HEK293 (cell line): Measurements from ENCODE around the gene BCL11A.

Experiments
- SALL2 ChIP-seq: fragments of 450-650 bp; formaldehyde crosslinking; IDR thresholded peaks from 2 replicates; pipeline ENCODE4 v1.5.0; 2017; ENCODE audit warnings: missing biosample characterization, mild to moderate bottlenecking, missing genetic modification characterization, borderline replicate concordance
- ZBTB10 ChIP-seq: fragments of 450-650 bp; formaldehyde crosslinking; IDR thresholded peaks from 2 replicates; pipeline ENCODE4 v1.5.1; 2016; ENCODE audit warnings: missing biosample characterization, missing genetic modification characterization
- ZNF791 ChIP-seq: fragments of 450-650 bp; formaldehyde crosslinking; IDR thresholded peaks from 2 replicates; pipeline ENCODE4 v1.5.1; 2016; ENCODE audit warnings: missing biosample characterization, missing genetic modification characterization
- TF ChIP-seq, protein P1 (sequence below): fragments of 450-650 bp; formaldehyde crosslinking; IDR thresholded peaks from 2 replicates; pipeline ENCODE4 v1.5.1; 2016; ENCODE audit warnings: missing biosample characterization, missing genetic modification characterization
- TF ChIP-seq, protein P2 (sequence below): fragments of 450-650 bp; formaldehyde crosslinking; IDR thresholded peaks from 2 replicates; pipeline ENCODE4 v1.5.1; 2016; ENCODE audit warnings: missing biosample characterization, missing genetic modification characterization
- TF ChIP-seq, protein P3 (sequence below): fragments of 450-650 bp; formaldehyde crosslinking; IDR thresholded peaks from 2 replicates; pipeline ENCODE4 v1.5.1; 2016; ENCODE audit warnings: missing biosample characterization, missing genetic modification characterization

DNA sequence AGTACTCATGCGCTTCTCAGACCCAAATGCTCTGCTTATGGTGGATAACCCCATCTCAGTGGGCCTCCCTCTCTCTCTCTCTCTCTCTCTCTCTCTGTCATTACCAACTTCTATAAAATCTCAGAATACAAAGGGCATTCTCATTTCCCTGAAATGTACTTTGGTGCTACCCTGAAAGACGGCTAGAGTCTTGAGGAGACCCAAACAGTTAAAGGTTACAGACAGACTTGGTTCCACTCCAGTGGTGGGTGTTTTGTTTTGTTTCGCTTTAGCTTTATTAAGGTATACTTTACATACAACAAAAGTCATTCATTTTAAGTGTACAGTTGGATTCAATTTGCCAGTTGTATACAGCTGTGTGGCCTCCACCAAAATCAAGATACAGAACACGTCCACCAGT is 60.9 kb downstream of the BCL11A start:
- TF ChIP-seq SALL2 (tag by site-specific recombination) (no peak), ZNF791 (tag by site-specific recombination) (no peak), ZBTB10 (tag by site-specific recombination) (no peak)
- TF ChIP-seq, protein P1, sequence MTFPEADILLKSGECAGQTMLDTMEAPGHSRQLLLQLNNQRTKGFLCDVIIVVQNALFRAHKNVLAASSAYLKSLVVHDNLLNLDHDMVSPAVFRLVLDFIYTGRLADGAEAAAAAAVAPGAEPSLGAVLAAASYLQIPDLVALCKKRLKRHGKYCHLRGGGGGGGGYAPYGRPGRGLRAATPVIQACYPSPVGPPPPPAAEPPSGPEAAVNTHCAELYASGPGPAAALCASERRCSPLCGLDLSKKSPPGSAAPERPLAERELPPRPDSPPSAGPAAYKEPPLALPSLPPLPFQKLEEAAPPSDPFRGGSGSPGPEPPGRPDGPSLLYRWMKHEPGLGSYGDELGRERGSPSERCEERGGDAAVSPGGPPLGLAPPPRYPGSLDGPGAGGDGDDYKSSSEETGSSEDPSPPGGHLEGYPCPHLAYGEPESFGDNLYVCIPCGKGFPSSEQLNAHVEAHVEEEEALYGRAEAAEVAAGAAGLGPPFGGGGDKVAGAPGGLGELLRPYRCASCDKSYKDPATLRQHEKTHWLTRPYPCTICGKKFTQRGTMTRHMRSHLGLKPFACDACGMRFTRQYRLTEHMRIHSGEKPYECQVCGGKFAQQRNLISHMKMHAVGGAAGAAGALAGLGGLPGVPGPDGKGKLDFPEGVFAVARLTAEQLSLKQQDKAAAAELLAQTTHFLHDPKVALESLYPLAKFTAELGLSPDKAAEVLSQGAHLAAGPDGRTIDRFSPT: no peak
- TF ChIP-seq, protein P2, sequence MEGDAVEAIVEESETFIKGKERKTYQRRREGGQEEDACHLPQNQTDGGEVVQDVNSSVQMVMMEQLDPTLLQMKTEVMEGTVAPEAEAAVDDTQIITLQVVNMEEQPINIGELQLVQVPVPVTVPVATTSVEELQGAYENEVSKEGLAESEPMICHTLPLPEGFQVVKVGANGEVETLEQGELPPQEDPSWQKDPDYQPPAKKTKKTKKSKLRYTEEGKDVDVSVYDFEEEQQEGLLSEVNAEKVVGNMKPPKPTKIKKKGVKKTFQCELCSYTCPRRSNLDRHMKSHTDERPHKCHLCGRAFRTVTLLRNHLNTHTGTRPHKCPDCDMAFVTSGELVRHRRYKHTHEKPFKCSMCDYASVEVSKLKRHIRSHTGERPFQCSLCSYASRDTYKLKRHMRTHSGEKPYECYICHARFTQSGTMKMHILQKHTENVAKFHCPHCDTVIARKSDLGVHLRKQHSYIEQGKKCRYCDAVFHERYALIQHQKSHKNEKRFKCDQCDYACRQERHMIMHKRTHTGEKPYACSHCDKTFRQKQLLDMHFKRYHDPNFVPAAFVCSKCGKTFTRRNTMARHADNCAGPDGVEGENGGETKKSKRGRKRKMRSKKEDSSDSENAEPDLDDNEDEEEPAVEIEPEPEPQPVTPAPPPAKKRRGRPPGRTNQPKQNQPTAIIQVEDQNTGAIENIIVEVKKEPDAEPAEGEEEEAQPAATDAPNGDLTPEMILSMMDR: no peak
- TF ChIP-seq, protein P3, sequence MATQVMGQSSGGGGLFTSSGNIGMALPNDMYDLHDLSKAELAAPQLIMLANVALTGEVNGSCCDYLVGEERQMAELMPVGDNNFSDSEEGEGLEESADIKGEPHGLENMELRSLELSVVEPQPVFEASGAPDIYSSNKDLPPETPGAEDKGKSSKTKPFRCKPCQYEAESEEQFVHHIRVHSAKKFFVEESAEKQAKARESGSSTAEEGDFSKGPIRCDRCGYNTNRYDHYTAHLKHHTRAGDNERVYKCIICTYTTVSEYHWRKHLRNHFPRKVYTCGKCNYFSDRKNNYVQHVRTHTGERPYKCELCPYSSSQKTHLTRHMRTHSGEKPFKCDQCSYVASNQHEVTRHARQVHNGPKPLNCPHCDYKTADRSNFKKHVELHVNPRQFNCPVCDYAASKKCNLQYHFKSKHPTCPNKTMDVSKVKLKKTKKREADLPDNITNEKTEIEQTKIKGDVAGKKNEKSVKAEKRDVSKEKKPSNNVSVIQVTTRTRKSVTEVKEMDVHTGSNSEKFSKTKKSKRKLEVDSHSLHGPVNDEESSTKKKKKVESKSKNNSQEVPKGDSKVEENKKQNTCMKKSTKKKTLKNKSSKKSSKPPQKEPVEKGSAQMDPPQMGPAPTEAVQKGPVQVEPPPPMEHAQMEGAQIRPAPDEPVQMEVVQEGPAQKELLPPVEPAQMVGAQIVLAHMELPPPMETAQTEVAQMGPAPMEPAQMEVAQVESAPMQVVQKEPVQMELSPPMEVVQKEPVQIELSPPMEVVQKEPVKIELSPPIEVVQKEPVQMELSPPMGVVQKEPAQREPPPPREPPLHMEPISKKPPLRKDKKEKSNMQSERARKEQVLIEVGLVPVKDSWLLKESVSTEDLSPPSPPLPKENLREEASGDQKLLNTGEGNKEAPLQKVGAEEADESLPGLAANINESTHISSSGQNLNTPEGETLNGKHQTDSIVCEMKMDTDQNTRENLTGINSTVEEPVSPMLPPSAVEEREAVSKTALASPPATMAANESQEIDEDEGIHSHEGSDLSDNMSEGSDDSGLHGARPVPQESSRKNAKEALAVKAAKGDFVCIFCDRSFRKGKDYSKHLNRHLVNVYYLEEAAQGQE (tag by site-specific recombination): no peak
